ENCODE measurements around the gene OR2T2. TPM values are rescaled to one million over a fixed set of nuclear protein-coding genes. Genes with fewer than 3 reads are reported as not detected.
"Not testable (repeated sequence)": the region's sequence is repeated elsewhere in the genome, so short reads cannot be mapped to it uniquely, and the experiment has no call there.

Gene OR2T2
- total and polyA plus RNA-seq, 2 donors = under 0.01 TPM; not detected in 1

GRCh38 chr1:248448409-248449074, 3.1 kb downstream of the OR2T2 start:
- WGBS = no CpG with 5 or more reads among the region's 4 CpGs
- H3K27ac ChIP-seq (ENCODE audit: low read depth in 1 of 2, low read length in 1 of 2); H3K36me3 ChIP-seq (ENCODE audit: control insufficient read depth in 2 of 2, insufficient read depth in 2 of 2, low read length in 1 of 2); DNase-seq (ENCODE audit: low read depth in 6 of 9, low spot score in 9 of 9); H3K4me3 ChIP-seq (ENCODE audit: low read length in 2 of 2); H3K27me3 ChIP-seq (ENCODE audit: control insufficient read depth in 2 of 2, insufficient read depth in 1 of 2, low read length in 1 of 2); H3K9me3 ChIP-seq (ENCODE audit: control insufficient read depth in 2 of 2, insufficient read depth in 1 of 2, low read length in 1 of 2); H3K4me1 ChIP-seq (ENCODE audit: control insufficient read depth in 2 of 2, insufficient read depth in 2 of 2, low read length in 2 of 2): not testable (repeated sequence)

GRCh38 chr1:248449821-248450465, 4.5 kb downstream of the OR2T2 start:
- not testable (repeated sequence) for H3K27me3 ChIP-seq (ENCODE audit: control insufficient read depth in 2 of 2, insufficient read depth in 1 of 2, low read length in 1 of 2); H3K4me1 ChIP-seq (ENCODE audit: control insufficient read depth in 2 of 2, insufficient read depth in 2 of 2, low read length in 2 of 2); H3K36me3 ChIP-seq (ENCODE audit: control insufficient read depth in 2 of 2, insufficient read depth in 2 of 2, low read length in 1 of 2); DNase-seq (ENCODE audit: low read depth in 6 of 9, low spot score in 9 of 9); H3K27ac ChIP-seq (ENCODE audit: low read depth in 1 of 2, low read length in 1 of 2); H3K4me3 ChIP-seq (ENCODE audit: low read length in 2 of 2); H3K9me3 ChIP-seq (ENCODE audit: control insufficient read depth in 2 of 2, insufficient read depth in 1 of 2, low read length in 1 of 2)
- WGBS = 93% methylated on average over 5 of the region's 6 CpGs

GRCh38 chr1:248450466-248451145, 5.2 kb downstream of the OR2T2 start:
- not testable (repeated sequence) for H3K4me1 ChIP-seq (ENCODE audit: control insufficient read depth in 2 of 2, insufficient read depth in 2 of 2, low read length in 2 of 2); H3K27me3 ChIP-seq (ENCODE audit: control insufficient read depth in 2 of 2, insufficient read depth in 1 of 2, low read length in 1 of 2); DNase-seq (ENCODE audit: low read depth in 6 of 9, low spot score in 9 of 9); H3K27ac ChIP-seq (ENCODE audit: low read depth in 1 of 2, low read length in 1 of 2); H3K9me3 ChIP-seq (ENCODE audit: control insufficient read depth in 2 of 2, insufficient read depth in 1 of 2, low read length in 1 of 2); H3K4me3 ChIP-seq (ENCODE audit: low read length in 2 of 2); H3K36me3 ChIP-seq (ENCODE audit: control insufficient read depth in 2 of 2, insufficient read depth in 2 of 2, low read length in 1 of 2)
- WGBS = 66% methylated on average over 2 of the region's 5 CpGs

- not testable (repeated sequence) for H3K9me3 ChIP-seq (ENCODE audit: control insufficient read depth in 2 of 2, insufficient read depth in 1 of 2, low read length in 1 of 2); H3K27ac ChIP-seq (ENCODE audit: low read depth in 1 of 2, low read length in 1 of 2); H3K36me3 ChIP-seq (ENCODE audit: control insufficient read depth in 2 of 2, insufficient read depth in 2 of 2, low read length in 1 of 2); H3K4me1 ChIP-seq (ENCODE audit: control insufficient read depth in 2 of 2, insufficient read depth in 2 of 2, low read length in 2 of 2); H3K27me3 ChIP-seq (ENCODE audit: control insufficient read depth in 2 of 2, insufficient read depth in 1 of 2, low read length in 1 of 2); H3K4me3 ChIP-seq (ENCODE audit: low read length in 2 of 2); DNase-seq (ENCODE audit: low read depth in 6 of 9, low spot score in 9 of 9)
- WGBS = 93% methylated on average over 7 of the region's 7 CpGs
These were observed 8.2 kb downstream of the OR2T2 start for GRCh38 chr1:248453619-248454018.

GRCh38 chr1:248455045-248455444, 9.6 kb downstream of the OR2T2 start:
- H3K4me1 ChIP-seq (ENCODE audit: control insufficient read depth in 2 of 2, insufficient read depth in 2 of 2, low read length in 2 of 2); H3K27ac ChIP-seq (ENCODE audit: low read depth in 1 of 2, low read length in 1 of 2); H3K36me3 ChIP-seq (ENCODE audit: control insufficient read depth in 2 of 2, insufficient read depth in 2 of 2, low read length in 1 of 2); DNase-seq (ENCODE audit: low read depth in 6 of 9, low spot score in 9 of 9); H3K9me3 ChIP-seq (ENCODE audit: control insufficient read depth in 2 of 2, insufficient read depth in 1 of 2, low read length in 1 of 2); H3K4me3 ChIP-seq (ENCODE audit: low read length in 2 of 2); H3K27me3 ChIP-seq (ENCODE audit: control insufficient read depth in 2 of 2, insufficient read depth in 1 of 2, low read length in 1 of 2): not testable (repeated sequence)
- WGBS = 99% methylated on average over 2 of the region's 4 CpGs

GRCh38 chr1:248456635-248457034, 11.2 kb downstream of the OR2T2 start:
- not testable (repeated sequence) for H3K27me3 ChIP-seq (ENCODE audit: control insufficient read depth in 2 of 2, insufficient read depth in 1 of 2, low read length in 1 of 2); DNase-seq (ENCODE audit: low read depth in 6 of 9, low spot score in 9 of 9); H3K27ac ChIP-seq (ENCODE audit: low read depth in 1 of 2, low read length in 1 of 2); H3K9me3 ChIP-seq (ENCODE audit: control insufficient read depth in 2 of 2, insufficient read depth in 1 of 2, low read length in 1 of 2); H3K4me3 ChIP-seq (ENCODE audit: low read length in 2 of 2); H3K36me3 ChIP-seq (ENCODE audit: control insufficient read depth in 2 of 2, insufficient read depth in 2 of 2, low read length in 1 of 2); H3K4me1 ChIP-seq (ENCODE audit: control insufficient read depth in 2 of 2, insufficient read depth in 2 of 2, low read length in 2 of 2)
- WGBS = no CpG with 5 or more reads among the region's 2 CpGs

GRCh38 chr1:248459117-248459516, 13.7 kb downstream of the OR2T2 start:
- H3K4me1 ChIP-seq (ENCODE audit: control insufficient read depth in 2 of 2, insufficient read depth in 2 of 2, low read length in 2 of 2); H3K36me3 ChIP-seq (ENCODE audit: control insufficient read depth in 2 of 2, insufficient read depth in 2 of 2, low read length in 1 of 2); H3K9me3 ChIP-seq (ENCODE audit: control insufficient read depth in 2 of 2, insufficient read depth in 1 of 2, low read length in 1 of 2); H3K27me3 ChIP-seq (ENCODE audit: control insufficient read depth in 2 of 2, insufficient read depth in 1 of 2, low read length in 1 of 2); H3K4me3 ChIP-seq (ENCODE audit: low read length in 2 of 2); DNase-seq (ENCODE audit: low read depth in 6 of 9, low spot score in 9 of 9); H3K27ac ChIP-seq (ENCODE audit: low read depth in 1 of 2, low read length in 1 of 2): not testable (repeated sequence)
- WGBS = 89% methylated on average over 7 of the region's 7 CpGs

GRCh38 chr1:248471154-248471553, 25.7 kb downstream of the OR2T2 start:
- no peaks in the 10 kb centered on the region for H3K36me3 ChIP-seq (ENCODE audit: control insufficient read depth in 2 of 2, insufficient read depth in 2 of 2, low read length in 1 of 2)
- WGBS = 95% methylated on average over 4 of the region's 4 CpGs
- no peak for DNase-seq (ENCODE audit: low read depth in 6 of 9, low spot score in 9 of 9)
- no peaks in the 10 kb centered on the region for H3K27me3 ChIP-seq (ENCODE audit: control insufficient read depth in 2 of 2, insufficient read depth in 1 of 2, low read length in 1 of 2)
- H3K4me1 ChIP-seq (ENCODE audit: control insufficient read depth in 2 of 2, insufficient read depth in 2 of 2, low read length in 2 of 2) = no peaks in the 10 kb centered on the region
- no peaks in the 10 kb centered on the region for H3K9me3 ChIP-seq (ENCODE audit: control insufficient read depth in 2 of 2, insufficient read depth in 1 of 2, low read length in 1 of 2)
- no peak overlapping the region for H3K27ac ChIP-seq (ENCODE audit: low read depth in 1 of 2, low read length in 1 of 2)
- H3K4me3 ChIP-seq (ENCODE audit: low read length in 2 of 2) = no peak overlapping the region

- H3K4me1 ChIP-seq (ENCODE audit: control insufficient read depth in 2 of 2, insufficient read depth in 2 of 2, low read length in 2 of 2); H3K9me3 ChIP-seq (ENCODE audit: control insufficient read depth in 2 of 2, insufficient read depth in 1 of 2, low read length in 1 of 2); H3K36me3 ChIP-seq (ENCODE audit: control insufficient read depth in 2 of 2, insufficient read depth in 2 of 2, low read length in 1 of 2); H3K27ac ChIP-seq (ENCODE audit: low read depth in 1 of 2, low read length in 1 of 2); DNase-seq (ENCODE audit: low read depth in 6 of 9, low spot score in 9 of 9); H3K27me3 ChIP-seq (ENCODE audit: control insufficient read depth in 2 of 2, insufficient read depth in 1 of 2, low read length in 1 of 2); H3K4me3 ChIP-seq (ENCODE audit: low read length in 2 of 2): not testable (repeated sequence)
- 88% methylated on average over 2 of the region's 2 CpGs for WGBS
These were observed 26.7 kb downstream of the OR2T2 start for GRCh38 chr1:248472111-248472510.
